ENCODE measurements around the gene PGAM1.
"Not testable (repeated sequence)": the region's sequence is repeated elsewhere in the genome, so short reads cannot be mapped to it uniquely, and the experiment has no call there.

The PGAM1 gene

DNA sequence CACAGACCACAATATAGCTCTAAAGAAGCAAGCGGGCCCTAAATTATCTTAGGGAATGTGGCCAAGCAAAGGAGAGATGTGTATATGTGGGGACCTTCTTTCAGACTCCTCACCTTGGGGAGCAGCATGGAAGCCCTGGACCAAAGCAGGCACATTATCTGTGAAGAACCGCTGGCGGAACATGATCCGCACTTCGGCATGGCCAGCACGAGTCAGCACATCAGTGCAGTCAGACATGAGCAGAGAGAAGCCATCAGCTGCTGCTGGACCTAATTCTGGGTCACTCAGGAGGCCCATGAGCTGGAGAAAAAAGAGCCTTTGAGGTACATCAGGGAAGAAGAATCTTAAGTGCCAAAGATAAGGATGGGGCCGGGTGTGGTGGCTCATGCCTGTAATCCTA, 33.9 kb downstream of the PGAM1 start:
- no peak for DNase-seq

DNA sequence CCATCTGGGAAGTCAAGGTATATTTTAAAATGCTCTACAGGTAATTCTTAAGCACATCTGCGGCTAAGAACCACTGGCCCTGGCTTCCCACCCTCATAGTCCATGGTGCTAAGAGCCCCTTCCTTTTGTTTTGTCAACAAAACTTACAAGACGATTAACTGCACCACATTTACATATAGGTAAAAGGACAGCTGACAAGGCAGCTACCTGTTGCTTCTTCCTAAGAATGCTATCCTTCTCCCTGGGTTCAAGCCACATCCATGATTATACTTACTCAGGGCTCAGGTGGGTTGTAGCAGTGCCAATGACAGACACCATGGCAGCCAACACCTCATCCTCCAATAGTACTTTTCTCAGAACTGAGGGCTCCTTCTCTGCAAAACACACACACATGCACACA, 36.3 kb downstream of the PGAM1 start:
- DNase-seq, result no peak

DNA sequence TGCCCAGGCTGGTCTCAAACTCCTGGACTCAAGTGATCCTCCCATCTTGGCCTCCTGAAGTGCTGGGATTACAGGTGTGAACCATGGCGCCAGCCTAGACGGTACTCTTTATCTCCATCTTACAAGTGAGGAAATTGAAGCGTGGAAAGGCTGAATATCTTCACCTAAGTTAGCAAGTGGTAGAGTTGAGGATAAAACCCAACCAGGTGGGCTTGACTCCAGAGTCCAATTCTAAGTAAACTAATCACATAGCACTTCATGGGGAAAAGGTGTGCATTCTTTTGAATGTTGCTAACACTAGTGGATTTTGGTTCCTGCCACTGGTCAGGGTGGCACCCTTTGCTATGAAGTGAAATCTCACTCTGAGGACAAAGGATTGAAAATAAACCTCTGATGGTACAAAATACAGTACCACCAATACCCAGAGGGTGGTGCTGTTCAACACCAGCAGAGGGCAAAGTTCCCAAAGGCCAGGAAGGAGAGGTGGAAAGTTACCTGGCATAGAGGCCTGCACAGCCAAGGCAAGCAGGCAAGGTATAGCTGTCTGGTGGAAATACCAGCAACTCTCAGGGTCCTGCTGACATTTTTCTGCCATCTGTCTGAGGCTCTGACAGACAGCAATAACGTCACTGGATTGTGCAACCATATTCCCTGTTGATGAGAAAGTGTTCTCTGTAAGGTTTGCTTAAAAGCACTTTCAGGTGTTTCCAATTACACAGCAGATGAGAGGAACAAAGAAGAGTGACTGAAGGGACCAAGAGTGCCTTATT, 37.6 kb downstream of the PGAM1 start:
- peak in 2 of 5 experiments; percentile 10 to 38 for DNase-seq

DNA sequence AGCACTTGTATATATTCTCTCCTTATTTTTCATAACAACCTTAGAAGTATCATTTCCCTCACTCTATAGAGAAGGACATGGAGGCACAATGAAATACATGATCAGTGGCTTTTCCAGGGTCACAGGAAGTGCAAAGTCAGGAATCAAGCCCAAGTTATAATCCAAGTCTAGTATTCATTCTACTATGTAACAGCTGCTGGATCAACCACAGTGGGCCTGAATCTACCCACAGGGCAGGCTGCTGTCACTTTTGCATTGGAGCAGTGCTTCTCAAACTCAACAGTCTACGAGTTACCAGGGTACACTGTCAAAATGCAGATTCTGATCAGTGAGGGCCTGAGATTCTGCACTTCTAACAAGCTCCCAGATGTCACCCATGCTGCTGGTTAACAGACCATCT, 38.2 kb downstream of the PGAM1 start:
- no peak for DNase-seq

DNA sequence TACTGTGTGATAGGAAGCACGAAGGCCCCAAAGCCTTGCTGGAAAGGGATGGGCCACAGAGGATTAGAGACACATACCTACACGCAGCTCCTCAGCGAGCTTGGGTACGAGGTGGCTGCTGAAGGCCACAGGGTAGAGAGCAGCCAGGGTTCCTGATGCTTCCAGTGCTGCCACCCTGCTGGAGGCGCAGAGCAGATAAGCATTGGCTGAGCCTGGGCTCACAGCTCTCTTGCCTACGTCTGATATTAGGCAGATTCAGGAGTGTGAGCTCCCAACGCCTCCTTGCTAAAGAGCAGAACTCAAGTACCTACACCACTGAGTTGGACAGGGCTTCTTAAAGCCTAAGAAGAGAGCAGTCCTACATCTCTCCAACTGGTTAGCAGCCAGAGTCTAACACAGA, 40.0 kb downstream of the PGAM1 start:
- no peak for DNase-seq

DNA sequence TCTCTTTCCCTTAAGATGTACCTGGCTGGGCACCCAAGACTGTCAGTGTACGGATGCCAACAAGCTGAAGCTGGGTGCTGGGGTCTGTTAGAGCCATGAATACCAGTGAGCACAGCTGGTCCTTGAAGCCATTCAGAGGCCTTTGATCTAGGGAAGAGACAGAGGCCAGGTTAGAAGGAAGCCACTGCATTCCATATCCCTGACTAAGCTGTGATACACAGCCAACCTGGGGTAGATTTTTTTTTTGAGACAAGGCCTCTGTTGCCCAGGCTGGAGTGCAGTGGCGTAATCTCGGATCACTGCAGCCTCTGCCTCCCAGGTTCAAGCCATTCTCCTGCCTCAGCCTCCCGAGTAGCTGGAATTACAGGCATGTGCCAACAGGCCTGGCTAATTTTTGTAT, 40.8 kb downstream of the PGAM1 start:
- DNase-seq, result no peak

DNA sequence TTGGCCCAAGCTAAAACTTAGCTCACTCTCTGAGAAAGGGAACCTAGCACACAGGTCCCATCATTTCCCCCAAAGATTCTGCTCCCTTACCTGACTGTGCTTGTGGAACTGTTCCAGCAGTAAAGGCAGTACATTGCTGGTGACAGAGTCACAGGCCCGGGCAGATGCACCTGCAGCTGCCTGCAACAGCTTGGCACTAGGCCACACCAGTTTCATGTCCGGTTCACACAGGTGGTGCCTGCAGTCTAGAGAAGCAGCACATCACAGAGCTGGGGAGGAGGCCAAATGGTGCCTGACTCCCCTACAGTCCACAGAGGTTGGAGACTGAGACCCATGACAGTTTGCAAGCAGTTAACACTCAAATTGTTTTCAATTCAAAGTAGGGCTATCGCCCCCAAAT, 42.2 kb downstream of the PGAM1 start:
- peak in 1 of 5 experiments; percentile 15 for DNase-seq

DNA sequence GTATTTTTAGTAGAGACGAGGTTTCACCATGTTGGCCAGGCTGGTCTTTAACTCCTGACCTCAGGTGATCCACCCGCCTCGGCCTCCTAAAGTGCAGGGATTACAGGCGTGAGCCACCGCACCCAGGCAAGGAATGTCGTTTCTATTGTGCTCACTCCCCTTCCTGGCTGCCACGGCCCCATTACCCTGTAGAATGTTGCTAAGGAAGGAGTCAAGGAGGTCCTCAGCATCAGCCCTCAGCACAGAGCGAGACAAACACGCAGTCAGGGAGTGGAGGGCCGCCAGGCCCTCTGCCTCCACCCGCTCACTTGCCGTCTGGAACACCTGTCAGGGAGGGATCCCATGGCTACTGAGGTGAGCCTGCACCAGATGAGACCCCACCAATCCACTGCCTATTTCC, 42.8 kb downstream of the PGAM1 start:
- DNase-seq, result not testable (repeated sequence)

DNA sequence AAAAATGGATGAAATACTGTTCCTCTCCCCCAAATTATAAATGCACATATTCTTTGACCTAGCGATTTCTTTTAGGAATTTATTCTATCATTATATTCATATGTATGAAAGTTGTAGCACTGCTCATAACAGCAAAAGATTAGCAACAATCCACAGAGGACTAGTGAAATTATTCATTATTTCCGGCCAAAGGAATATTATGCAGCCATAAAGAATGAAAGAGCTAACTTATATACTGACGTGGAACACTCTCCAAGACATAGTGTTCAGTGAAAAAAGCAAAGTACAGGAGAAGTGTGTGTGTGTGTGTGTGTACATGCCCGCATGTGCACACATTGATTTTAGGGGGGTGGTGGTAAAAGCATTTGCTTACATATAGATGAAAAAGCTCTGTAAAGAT, 48.9 kb downstream of the PGAM1 start:
- DNase-seq, result no peak

DNA sequence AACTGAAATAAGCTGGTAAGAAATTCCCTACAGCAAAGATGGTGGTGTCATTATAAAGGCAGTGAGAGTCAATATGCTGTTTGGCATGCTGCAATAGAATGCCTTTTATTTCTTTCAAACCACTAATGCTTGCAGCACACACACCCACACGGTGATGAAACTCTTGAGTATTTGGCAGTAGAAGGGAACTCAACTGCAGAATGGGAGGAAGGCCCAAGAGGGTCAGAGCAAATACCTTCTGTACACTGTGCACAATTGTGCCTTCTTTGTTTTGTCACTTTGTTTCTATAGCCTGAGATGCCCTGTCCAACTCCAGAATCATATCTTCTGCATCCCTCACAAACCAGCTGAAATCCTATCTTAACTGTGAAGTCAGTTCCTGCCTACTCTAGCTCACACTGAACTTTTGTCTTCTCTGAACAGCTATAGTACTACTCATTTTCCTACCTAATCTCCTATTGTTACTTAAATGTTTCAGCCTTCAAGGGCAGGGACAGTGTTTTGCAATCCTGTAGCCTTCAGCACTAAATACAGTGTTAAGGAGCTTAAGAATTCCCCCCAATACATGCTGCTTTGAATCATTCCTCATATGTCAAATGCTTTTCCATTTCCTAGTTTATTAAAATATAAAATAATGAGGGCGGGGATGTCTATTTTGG, 50.1 kb downstream of the PGAM1 start:
- DNase-seq, result no peak

DNA sequence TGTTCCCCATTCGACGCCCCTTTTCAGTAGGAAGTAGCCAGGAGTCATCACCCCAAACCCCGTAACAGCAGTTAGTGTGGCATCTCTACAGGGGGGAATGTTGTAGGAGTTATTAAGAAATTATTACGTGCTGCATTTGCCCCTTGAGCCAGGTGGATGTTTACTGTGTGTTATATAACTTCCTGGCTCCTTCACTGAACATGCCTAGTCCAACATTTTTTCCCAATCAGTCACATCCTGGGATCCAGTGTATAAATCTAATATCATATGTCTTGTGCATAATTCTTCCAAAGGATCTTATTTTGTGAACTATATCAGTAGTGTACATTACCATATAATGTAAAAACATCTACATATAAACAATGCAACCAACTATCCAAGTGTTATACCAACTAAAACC, 53.4 kb downstream of the PGAM1 start:
- not testable (repeated sequence) for DNase-seq

DNA sequence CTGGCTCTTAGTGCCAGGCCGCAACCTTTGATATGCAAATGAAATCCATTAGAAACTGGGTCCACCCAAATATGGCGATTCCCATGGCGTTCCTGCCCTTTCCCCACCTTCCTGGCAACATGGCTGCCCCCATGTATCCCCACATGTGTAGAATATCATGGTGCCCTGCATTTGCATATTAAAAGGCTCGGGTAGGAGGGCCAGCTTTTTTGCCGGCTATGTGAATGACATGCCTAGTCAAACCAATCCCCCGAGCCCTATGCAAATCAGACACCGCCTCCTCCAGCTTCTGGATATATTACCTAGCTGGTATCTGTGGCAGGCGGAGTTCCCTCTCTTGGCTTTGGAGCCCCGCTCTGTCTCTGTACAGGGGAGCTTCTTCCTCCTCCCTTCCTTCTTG, 53.9 kb downstream of the PGAM1 start:
- DNase-seq, result no peak

DNA sequence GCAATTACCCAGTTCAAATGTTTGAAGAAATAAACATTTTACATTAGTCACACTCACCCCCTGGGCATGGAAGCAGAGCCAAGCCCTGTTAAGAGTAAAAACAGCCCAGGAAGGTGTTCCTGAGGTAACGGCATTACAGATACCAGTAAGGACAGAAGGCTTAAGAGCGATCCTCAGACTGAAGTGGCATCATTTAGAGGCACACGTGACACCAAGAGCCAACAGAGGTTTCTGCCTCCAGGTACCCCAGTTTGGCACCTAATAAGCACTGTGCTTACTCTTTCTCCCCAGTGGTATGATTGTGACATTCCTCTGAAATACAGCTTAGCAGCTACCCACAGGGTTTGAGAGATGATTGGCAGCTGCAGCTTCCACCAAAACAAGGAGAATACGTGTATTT, 55.1 kb downstream of the PGAM1 start:
- DNase-seq, result no peak

DNA sequence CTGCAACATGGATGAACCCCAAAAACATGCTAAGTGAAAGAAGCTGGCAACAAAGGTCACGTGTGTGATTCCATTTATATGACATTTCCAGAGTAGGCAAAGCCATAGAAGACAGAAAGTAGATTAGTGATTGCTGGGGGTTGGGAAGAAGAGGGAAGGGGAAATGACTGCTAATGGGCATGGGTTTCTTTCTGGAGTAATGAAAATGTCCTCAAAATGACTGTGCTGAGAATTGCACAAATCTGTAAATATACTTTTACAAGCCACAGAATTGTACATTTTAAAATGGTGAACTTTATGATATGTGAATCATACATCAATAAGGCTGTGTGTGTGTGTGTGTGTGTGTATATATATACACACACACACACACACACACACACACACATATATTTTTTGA, 56.4 kb downstream of the PGAM1 start:
- no peak for DNase-seq
